LNCAP (cell line): Measurements from ENCODE around the gene ACTL6B.

Source experiments
- CTCF ChIP-seq: fragments of 450-650 bp; IDR thresholded peaks from 2 replicates; pipeline ENCODE4 v1.5.1; 2017; ENCODE audit warnings: mild to moderate bottlenecking

The ACTL6B gene

DNA sequence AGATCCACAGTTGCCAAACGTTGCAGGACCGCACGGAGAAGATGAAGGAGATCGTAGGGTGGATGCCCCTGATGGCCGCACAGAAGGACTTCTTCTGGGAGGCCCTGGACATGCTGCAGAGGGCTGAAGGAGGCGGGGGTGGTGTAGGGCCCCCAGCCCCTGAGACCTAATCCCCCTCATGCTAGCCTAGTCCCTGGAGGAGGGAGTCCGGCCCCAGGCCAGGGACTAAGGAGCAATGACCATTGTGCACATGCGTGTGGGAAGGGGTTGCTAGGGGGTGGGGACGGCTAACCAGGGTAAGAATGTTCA, 55.6 kb downstream of the ACTL6B start:
- no peak for TF ChIP-seq CTCF

DNA sequence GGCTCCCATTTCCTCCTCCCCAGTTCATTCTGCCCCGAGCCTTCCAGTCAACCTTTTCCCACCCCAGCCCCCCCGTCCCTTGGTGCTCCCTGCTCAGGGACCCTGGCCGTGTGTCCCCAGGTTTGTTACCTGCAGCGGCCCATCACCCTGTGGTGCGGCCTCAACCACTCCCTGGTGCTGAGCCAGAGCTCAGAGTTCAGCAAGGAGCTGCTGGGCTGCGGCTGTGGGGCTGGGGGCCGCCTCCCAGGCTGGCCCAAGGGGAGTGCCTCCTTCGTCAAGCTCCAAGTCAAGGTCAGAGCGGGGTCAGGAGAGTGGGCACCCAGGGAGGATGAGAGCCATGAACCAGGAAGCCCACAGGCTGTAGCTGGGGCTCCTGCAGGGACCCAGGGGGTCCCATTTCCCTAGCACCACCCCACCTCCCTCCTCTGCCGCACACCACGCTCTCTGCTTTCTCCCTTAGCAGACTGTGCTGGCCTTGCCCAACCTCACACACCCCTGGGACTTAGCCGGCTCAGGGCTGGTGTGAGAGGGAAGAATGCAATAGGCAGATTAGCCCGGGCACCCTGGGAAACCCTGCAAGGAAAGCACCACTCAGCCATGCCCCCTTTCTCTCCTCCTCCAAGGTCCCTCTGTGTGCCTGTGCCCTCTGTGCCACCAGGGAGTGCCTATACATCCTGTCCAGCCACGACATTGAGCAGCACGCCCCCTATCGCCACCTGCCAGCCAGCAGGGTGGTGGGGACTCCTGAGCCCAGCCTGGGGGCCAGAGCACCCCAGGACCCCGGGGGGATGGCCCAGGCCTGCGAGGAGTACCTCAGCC, 56.1 kb downstream of the ACTL6B start:
- no peak for TF ChIP-seq CTCF

DNA sequence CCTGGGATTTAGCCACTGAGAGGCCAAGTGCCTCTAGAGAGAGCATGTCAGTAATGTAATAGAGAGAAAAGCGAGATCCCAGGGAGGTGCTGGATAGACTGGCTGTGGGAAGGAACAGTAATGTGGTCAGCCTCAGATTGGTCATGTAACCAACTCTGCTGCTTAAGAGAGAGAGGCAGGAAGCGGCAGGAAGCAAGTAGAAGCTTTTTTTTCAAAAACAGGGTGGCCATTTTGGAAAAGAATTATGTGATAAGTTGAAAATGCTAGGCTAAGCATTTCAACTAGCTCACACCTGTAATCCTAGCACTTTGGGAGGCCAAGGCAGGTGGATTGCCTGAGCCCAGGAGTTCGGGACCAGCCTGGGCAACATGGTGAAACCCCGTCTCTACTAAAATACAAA, 57.8 kb downstream of the ACTL6B start:
- no peak for TF ChIP-seq CTCF

GRCh38 chr7:100595188-100595587, 61.1 kb downstream of the ACTL6B start:
- TF ChIP-seq CTCF = no peak
